SIG-M5 (cell line): Measurements from ENCODE around the gene COG1.

Experiments used
- DNase-seq: peaks from one replicate; lab custom pipeline; 2025; lab: John Stamatoyannopoulos, UW

Gene COG1

DNA sequence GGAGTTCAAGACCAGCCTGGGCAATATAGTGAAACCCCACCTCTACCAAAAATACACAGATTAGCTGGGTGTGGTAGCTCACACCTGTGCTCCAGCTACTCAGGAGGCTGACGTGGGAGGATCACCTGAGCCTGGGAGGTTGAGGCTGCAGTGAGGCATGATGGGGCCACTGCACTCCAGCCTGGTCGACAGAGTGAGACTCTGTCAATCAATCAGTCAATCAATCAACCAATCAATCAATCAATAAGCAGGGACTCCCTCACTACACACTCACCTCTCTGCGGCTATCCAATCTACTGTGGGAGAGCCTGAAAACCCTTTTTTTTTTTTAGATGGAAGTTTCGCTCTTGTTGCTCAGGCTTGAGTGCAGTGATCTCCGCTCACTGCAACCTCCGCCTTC is 37.2 kb downstream of the COG1 start:
- DNase-seq: no peak

- DNase-seq: no peak
These were observed 38.5 kb downstream of the COG1 start for GRCh38 chr17:73231395-73231794.

GRCh38 chr17:73231841-73232586 is 39.2 kb downstream of the COG1 start:
- peak; percentile 31 for DNase-seq

DNA sequence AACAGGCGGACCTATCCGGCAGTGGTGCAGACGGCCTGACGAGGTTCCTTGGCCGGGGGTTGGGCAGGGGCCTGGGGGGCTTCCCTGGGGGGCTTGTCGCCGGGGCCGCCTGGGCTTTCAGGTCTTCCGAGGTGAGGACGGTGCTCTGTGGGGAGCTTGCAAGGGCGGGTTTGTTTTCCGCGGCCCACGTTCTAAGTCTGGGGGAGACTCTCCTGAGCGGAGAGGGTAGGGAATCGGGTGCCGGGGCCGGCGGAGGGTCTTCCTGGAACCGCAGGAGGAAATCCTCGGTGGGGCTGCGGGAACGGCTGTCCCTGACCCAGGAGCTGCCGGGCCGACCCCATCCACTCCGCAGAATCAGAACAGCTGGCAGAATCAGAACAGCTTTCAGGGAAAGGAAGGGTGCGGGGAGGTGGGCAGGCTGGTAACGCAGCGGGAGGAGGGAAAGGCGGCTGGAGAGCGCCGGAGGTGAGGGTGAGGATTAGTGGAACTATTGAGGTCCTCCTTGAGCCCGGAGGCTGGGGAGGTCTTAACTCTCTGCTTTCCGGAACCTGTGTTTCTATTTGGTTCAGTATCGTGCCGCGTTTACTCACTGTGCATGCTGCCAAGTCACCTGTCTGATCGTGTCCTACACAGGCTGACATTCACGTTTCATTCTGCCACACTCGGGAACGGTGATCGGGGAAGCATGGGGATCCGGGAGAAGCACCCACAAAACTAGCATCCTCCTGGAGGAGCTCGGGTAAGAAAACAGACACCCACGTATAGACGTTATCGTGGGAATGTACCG is 39.9 kb downstream of the COG1 start:
- no peak for DNase-seq

DNA sequence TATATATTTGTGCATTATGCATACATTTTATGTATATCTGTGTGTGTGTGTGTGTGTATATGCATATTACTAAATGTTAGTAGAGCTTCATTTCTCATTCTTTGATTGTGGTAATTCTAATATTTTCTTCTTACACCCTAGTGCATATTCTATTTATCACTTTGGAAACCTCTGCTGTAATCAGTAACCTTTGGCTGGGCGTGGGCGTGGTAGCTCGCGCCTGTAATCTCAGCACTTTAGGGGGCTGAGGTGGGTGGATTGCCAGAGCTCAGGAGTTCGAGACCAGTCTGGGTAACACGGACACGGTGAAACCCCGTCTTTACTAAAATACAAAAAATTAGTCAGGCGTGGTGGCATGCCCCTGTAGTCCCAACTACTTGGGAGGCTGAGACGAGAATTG is 41.9 kb downstream of the COG1 start:
- DNase-seq: no peak

DNA sequence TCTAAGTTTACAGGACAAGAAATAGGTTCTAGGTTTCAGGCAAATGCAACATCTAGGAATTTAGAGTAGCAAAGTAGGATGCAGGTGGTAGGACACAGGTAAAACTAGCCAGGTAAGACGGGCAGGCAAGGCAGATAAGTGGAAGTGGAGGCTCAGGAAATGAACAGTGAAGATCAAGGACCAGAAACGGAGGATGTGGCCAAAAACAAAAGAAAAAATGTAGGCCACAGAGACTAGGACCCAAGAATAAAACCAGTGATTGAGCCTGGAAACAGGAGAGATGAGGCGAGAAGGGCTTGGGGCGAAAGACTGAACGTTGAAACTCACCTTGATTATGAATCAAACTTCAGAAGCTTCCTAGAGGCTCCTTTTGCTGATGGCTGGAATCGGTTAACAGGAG is 44.9 kb downstream of the COG1 start:
- DNase-seq: no peak

DNA sequence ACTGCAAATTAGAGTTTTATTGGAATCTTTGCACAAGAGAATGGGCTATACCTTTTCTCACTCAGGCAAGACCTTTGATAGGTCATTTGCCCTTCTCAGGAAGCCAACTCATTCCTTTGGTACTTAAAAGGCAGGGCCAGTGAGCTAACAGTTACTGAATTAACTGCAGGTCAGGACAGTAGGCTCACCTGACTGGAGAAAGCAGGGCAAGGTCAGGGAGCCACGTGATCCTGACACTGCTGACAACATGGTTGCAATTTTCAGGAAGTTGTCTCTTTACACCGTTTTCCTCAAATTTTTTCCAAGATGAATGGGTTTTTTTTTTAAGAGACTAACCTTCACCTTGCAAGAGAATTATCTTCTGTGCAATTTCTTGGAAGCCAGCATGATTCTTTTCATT is 47.7 kb downstream of the COG1 start:
- DNase-seq: no peak

DNA sequence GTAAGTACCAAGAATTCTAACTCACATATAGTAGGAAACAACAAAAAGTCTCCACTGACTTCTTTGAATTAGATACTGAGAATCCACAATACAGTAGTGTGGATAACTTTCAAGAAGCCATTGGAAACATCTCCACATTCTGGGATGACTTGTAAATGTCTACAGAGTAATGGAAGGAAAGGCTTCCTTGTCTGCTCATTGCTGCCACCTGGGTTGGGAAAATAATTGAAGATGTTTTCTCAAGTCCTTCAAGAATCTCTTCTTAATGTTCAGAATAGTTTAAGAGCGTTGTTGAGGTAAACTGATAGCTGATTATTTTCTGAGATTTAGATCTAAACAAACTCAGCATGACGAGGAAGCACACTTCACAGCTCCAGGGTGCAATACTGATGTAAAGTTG is 54.9 kb downstream of the COG1 start:
- no peak for DNase-seq

DNA sequence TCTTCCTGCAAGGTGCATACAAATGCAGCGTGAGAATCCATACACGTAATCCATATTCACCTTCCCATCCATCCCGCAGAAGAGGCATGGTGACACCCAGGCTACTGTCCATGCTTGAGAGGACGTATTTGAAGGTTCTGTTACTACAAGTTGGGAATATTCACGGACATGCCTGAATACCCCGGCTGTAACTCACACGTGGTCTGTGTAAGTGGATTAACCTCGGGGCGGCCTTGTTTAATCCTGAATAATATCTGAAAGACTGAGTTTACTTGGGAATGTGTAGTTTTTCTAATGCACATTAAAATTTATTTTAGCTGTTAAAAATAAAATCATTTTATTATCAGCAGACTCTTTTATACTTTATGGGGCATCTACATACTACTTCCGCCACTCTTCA is 55.7 kb downstream of the COG1 start:
- no peak for DNase-seq

DNA sequence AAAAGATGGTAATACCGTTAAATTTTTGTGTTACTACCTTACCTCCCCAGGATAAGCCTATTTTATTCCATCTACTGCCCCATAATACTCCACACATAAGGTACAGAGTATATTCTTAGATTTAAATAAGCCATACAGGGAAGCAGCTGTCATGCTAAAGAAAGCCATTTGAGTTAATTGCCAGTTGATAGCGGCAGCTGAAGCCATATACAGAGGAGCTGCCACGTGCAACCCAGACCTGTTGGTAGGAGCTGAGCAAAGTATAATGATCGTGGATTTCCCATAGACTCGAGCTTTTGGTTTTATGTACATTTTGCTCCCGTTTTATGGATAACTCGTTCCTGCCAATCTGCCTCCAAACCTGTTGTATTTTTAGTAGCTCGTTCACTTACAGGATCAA is 56.8 kb downstream of the COG1 start:
- no peak for DNase-seq

GRCh38 chr17:73250851-73251640 is 58.2 kb downstream of the COG1 start:
- DNase-seq: no peak

- DNase-seq: no peak
These were observed 59.0 kb downstream of the COG1 start for GRCh38 chr17:73251871-73252270.

DNA sequence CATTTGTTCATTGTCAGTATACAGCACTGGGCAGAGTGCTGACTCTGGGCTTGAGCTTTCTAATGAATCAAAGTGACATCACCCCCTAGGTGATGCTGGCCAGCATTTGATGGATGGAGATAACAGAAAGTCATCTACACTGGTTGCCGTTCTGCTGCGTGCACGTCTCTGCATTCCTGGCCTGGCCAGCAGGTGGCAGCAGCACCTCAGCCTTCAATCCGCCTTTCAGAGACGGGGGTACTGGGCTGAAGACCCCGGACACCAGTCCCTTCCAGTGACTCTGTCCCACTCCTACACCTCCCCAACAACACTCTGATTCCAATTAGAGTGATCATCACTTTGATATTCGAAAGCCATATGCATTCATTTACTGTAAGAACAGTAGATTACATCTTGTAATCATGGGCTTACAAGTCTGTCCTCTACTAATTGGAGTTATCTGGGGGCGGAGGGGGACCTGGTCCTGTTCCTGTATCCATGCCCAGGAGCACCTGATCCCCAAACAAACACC is 62.9 kb downstream of the COG1 start:
- DNase-seq: no peak

GRCh38 chr17:73256220-73256619 is 63.4 kb downstream of the COG1 start:
- no peak for DNase-seq

DNA sequence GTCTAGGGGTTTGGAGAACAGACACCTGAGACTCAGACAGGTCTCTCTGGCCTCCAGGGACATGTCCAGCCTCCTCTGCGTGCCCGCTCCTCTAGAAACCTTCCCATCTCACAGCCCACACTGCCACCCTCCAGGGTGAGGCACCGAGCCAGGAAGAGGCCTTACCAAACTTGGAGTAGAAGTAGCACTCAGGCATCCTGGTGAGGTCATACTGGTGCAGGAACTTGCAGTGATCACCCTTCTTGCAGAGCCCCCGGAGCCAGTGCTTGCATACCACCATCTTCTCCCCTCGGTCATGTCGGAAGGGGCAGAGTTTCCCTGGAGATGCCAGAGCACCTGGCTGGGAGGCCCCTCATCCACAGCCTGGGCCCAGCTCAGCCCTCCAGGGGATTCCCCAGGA is 64.7 kb downstream of the COG1 start:
- DNase-seq: no peak
